ENCODE results near the gene SIL1. TPM values are rescaled to one million over a fixed set of nuclear protein-coding genes. Genes with fewer than 3 reads are reported as not detected.

SIL1 gene
- total and polyA plus RNA-seq, 2 of the 13 experiments (the other 11 are each of a cell fraction or from before 2014, with no cell fraction given): 26.0 to 30.0 TPM

- no peak overlapping the region for H3K27ac ChIP-seq (ENCODE audit: extremely low read length, insufficient read depth, low read length)
- ChIA-PET CTCF (ENCODE audit: low intra/inter-chr PET ratio, low total read pairs) (no interaction called here), POLR2A (no interaction called here)
- H3K9ac ChIP-seq (ENCODE audit: insufficient read depth, low read depth, low read length): no peak overlapping the region
- no peaks in the 10 kb centered on the region for H3K9me3 ChIP-seq (ENCODE audit: low read length)
- DNase-seq (ENCODE audit: low spot score) (no peak), ATAC-seq (no peak), FAIRE-seq (no peak)
- H3K4me1 ChIP-seq (ENCODE audit: insufficient read depth, low read length): peaks cover 21% of the 10 kb centered on the region
- no TSS peak for BruUV-seq (replicated peaks)
- in situ Hi-C loops (cut with HindIII; ENCODE audit: extremely low pct_ligation_motif_present, low pct_unique_long_range_greater_than_20kb): loop anchor here (25.0 kb wide), 1 partner anchor 312 kb away; no protein-coding TSS in a partner anchor
- WGBS (ENCODE audit: low lambda C conversion rate): 100% methylated on average over 2 of the region's 3 CpGs
- intact Hi-C loops (cut with micrococcal nuclease; ENCODE audit: unreplicated experiment): no loop called here
- H3K4me2 ChIP-seq (ENCODE audit: low read depth, low read length): no peak overlapping the region
- H3K36me3 ChIP-seq (replicated peaks in 1 of 2; ENCODE audit: control insufficient read depth in 1 of 2, insufficient read depth in 2 of 2, low read length in 2 of 2): peaks cover 0 to 2% of the 10 kb centered on the region in 2 experiments; a peak in 2 of 5 replicates
- H3K4me3 ChIP-seq (replicated peaks in 1 of 3; ENCODE audit: insufficient read depth in 1 of 3, low read depth in 2 of 3, low read length in 3 of 3): no peak overlapping the region
- H4K20me1 ChIP-seq (ENCODE audit: insufficient read depth, low read length): no peaks in the 10 kb centered on the region
- no peak for TF ChIP-seq ZNF333 (CRISPR knock-in tag; IDR thresholded peaks at IDR 0.05; ENCODE audit: borderline replicate concordance)
- TF ChIP-seq TCF7 (IDR thresholded peaks at IDR 0.05; ENCODE audit: low read depth): no peak
- TF ChIP-seq ZNF580 (CRISPR knock-in tag; IDR thresholded peaks at IDR 0.05; ENCODE audit: borderline replicate concordance, low read depth): no peak
- TF ChIP-seq FOXA3 (CRISPR knock-in tag; IDR thresholded peaks at IDR 0.05): no peak
- TF ChIP-seq IRX3 (CRISPR knock-in tag; IDR thresholded peaks at IDR 0.05; ENCODE audit: borderline replicate concordance, low read depth): no peak
- no peak for TF ChIP-seq NR2F2 (IDR thresholded peaks at IDR 0.05; ENCODE audit: borderline replicate concordance, low read depth)
- no peak for TF ChIP-seq ZNF839 (CRISPR knock-in tag; IDR thresholded peaks at IDR 0.05; ENCODE audit: borderline replicate concordance)
- no peak for TF ChIP-seq ZMYM2 (CRISPR knock-in tag; IDR thresholded peaks at IDR 0.05)
- TF ChIP-seq PREB (CRISPR knock-in tag; IDR thresholded peaks at IDR 0.05): no peak
- TF ChIP-seq SMAD9 (CRISPR knock-in tag; IDR thresholded peaks at IDR 0.05): no peak
- no peak for TF ChIP-seq ZHX2 (IDR thresholded peaks at IDR 0.05; ENCODE audit: low read depth)
- no peak for TF ChIP-seq ZHX2 (CRISPR knock-in tag; IDR thresholded peaks at IDR 0.05; ENCODE audit: borderline replicate concordance)
- no peak for TF ChIP-seq CEBPG (CRISPR knock-in tag; IDR thresholded peaks at IDR 0.05)
- TF ChIP-seq ZNF224 (CRISPR knock-in tag; IDR thresholded peaks at IDR 0.05): no peak
- no peak for TF ChIP-seq ZNF383 (CRISPR knock-in tag; IDR thresholded peaks at IDR 0.05; ENCODE audit: borderline replicate concordance)
- no peak for TF ChIP-seq NR2F6 (IDR thresholded peaks at IDR 0.05)
- no peak for TF ChIP-seq NR2F6 (CRISPR knock-in tag; IDR thresholded peaks at IDR 0.05)
- no peak for TF ChIP-seq ZNF468 (CRISPR knock-in tag; IDR thresholded peaks at IDR 0.05)
- H2AFZ ChIP-seq (ENCODE audit: low read length): no peak overlapping the region
- no peaks in the 10 kb centered on the region for H3K79me2 ChIP-seq (ENCODE audit: insufficient read depth, low read length)
- no peaks in the 10 kb centered on the region for H3K27me3 ChIP-seq (ENCODE audit: control insufficient read depth in 1 of 2, insufficient read depth in 2 of 2, low read length in 2 of 2)
Measured at GRCh38 chr5:138949988-138950387, 248.2 kb downstream of the SIL1 start.
